A673 (cell line): ENCODE data around the gene CDHR2. TPM values are rescaled to one million over a fixed set of nuclear protein-coding genes. Genes with fewer than 3 reads are reported as not detected.
A peak's percentile ranks its signal among the peaks of the same experiment; 100 is the strongest.

Experiments used
- BruUV-seq: library from RNA; stranded (reverse); fragments of 400-500 nt; replicated peaks from 2 replicates; lab custom pipeline; 2021; lab: Mats Ljungman, UMichigan
- CTCF ChIA-PET: fragments of 300-600 bp; sonication (Branson Sonifier 250); formaldehyde crosslinking; loops from one replicate; lab custom pipeline; 2022; ENCODE audit warnings: antibody characterized with exemption; lab: Charles Lee
- POLR2A ChIA-PET: fragments of 300-600 bp; sonication (Branson Sonifier 250); formaldehyde crosslinking; loops from one replicate; lab custom pipeline; 2022; ENCODE audit warnings: antibody characterized with exemption; ENCODE audit not compliant: low non-redundant PET; lab: Charles Lee
- DNase-seq: peaks from one replicate; pipeline ENCODE4 v3.0.0-alpha.2; 2015; ENCODE audit warnings: low spot score
- H3K27ac ChIP-seq: fragments of 200-600 bp; sonication (generic); 2 replicates; pipeline ENCODE4 v1.5.1; 2016; ENCODE audit warnings: mixed run types, low read depth, mild to moderate bottlenecking, mixed read lengths, antibody characterized with exemption, low read length; ENCODE audit not compliant: poor library complexity, severe bottlenecking
- H3K27me3 ChIP-seq: fragments of 200-600 bp; sonication (generic); replicated peaks from 2 replicates; pipeline ENCODE4 v1.6.1; 2017; ENCODE audit warnings: mixed run types, low read depth, mild to moderate bottlenecking, mixed read lengths, antibody characterized with exemption, low read length; ENCODE audit not compliant: insufficient read depth, poor library complexity
- H3K36me3 ChIP-seq: fragments of 200-600 bp; sonication (generic); 2 replicates; pipeline ENCODE4 v1.6.1; 2016; ENCODE audit warnings: mixed run types, mild to moderate bottlenecking, mixed read lengths, antibody characterized with exemption, low read length; ENCODE audit not compliant: insufficient read depth, poor library complexity, severe bottlenecking
- H3K4me1 ChIP-seq: fragments of 200-600 bp; sonication (generic); 2 replicates; pipeline ENCODE4 v1.6.1; 2017; ENCODE audit warnings: mixed run types, mild to moderate bottlenecking, mixed read lengths, antibody characterized with exemption, low read length; ENCODE audit not compliant: insufficient read depth, poor library complexity, severe bottlenecking
- H3K4me3 ChIP-seq: fragments of 200-600 bp; sonication (generic); 2 replicates; pipeline ENCODE4 v1.5.1; 2016; ENCODE audit warnings: low read depth, mixed run types, mild to moderate bottlenecking, mixed read lengths, low read length; ENCODE audit not compliant: poor library complexity, severe bottlenecking
- H3K9me3 ChIP-seq: fragments of 200-600 bp; sonication (generic); 2 replicates; pipeline ENCODE4 v1.6.1; 2016; ENCODE audit warnings: mixed run types, low read depth, mild to moderate bottlenecking, mixed read lengths, antibody characterized with exemption, low read length; ENCODE audit not compliant: poor library complexity, severe bottlenecking
- CTCF ChIP-seq: fragments of 300-800, 200-600 bp; sonication (generic); conservative IDR thresholded peaks from 2 replicates; pipeline ENCODE4 v1.5.1; 2017; ENCODE audit warnings: low read depth, mild to moderate bottlenecking, antibody characterized with exemption, low read length, moderate library complexity, mixed read lengths
- EZH2 ChIP-seq: fragments of 200-600 bp; sonication (generic); IDR thresholded peaks from 2 replicates; pipeline ENCODE4 v1.6.1; 2017; ENCODE audit warnings: borderline replicate concordance, low read depth, mild to moderate bottlenecking, mixed read lengths, antibody characterized with exemption, low read length; ENCODE audit not compliant: poor library complexity, severe bottlenecking
- intact Hi-C: fragments of 100-400 bp; cut with micrococcal nuclease; formaldehyde crosslinking; loops from one replicate; pipeline ENCODE4 v1.10.0; 2022; ENCODE audit not compliant: unreplicated experiment
- total RNA-seq: library from RNA; stranded (reverse); gene quantifications from 2 replicates; pipeline ENCODE4 v1.2.3, GENCODE V29; 2021

Gene CDHR2
- total RNA-seq, 1 experiment from 2014 or later, result not detected

DNA sequence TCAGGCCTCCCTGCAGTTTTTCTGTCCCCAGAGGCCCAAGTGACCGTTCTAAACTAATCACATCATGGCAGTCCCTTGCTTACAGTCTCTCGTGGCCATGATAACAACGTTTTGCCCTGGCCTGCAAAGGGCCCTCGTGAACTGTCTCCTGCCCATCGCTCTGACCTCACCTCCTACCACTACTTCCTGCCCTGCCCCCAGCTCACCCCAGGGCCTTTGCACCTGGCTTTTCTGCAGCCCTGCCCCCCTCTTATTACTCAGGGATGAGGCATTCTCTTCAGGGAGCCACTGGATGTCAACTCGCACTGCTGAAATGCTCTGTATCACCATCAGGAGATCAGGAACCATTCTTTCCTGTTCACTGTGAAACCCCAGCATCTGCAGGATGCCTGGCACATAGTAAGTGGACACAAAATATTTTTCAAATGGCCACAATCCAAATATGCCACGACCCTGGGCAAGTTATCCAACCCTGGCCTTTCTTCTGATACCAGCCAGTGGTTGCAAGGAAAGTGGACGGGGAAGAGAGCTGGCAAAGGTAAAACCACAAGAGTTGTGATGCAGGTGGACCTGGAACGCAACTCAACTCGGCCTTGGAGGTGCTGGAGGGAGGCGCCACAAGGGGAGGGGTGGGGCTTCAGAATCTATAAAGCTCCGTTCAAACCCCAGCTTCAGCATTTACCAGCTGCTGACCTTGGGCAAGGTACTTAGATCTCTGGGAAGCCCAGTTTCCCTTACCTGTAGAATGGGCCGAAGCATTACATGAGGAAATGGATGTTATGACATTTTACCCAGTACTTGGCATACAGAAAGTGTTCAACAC, 79.5 kb downstream of the CDHR2 start:
- intact Hi-C loops, result no loop called here
- Histone ChIP-seq H3K36me3 (no peaks in the 10 kb centered on the region), H3K9me3 (no peaks in the 10 kb centered on the region), H3K4me3 (no peak overlapping the region), H3K27me3 (peaks cover 20% of the 10 kb centered on the region), H3K4me1 (peaks cover 21% of the 10 kb centered on the region), H3K27ac (no peak overlapping the region)
- no TSS peak for BruUV-seq
- TF ChIP-seq EZH2, result no peak
- TF ChIP-seq CTCF, result no peak
- POLR2A ChIA-PET, result no interaction called here
- CTCF ChIA-PET, result no interaction called here
- no peak for DNase-seq

GRCh38 chr5:176629317-176629852, 80.2 kb downstream of the CDHR2 start:
- no TSS peak for BruUV-seq
- POLR2A ChIA-PET, result no interaction called here
- intact Hi-C loops, result no loop called here
- H3K4me1 ChIP-seq, result peaks cover 25% of the 10 kb centered on the region
- DNase-seq, result no peak
- TF ChIP-seq EZH2 (no peak), CTCF (no peak)
- H3K4me3 ChIP-seq, result peak overlapping the region; percentile 43
- H3K27ac ChIP-seq, result no peak overlapping the region
- H3K9me3 ChIP-seq, result no peaks in the 10 kb centered on the region
- no peaks in the 10 kb centered on the region for H3K36me3 ChIP-seq
- peaks cover 20% of the 10 kb centered on the region for H3K27me3 ChIP-seq
- CTCF ChIA-PET, result no interaction called here

DNA sequence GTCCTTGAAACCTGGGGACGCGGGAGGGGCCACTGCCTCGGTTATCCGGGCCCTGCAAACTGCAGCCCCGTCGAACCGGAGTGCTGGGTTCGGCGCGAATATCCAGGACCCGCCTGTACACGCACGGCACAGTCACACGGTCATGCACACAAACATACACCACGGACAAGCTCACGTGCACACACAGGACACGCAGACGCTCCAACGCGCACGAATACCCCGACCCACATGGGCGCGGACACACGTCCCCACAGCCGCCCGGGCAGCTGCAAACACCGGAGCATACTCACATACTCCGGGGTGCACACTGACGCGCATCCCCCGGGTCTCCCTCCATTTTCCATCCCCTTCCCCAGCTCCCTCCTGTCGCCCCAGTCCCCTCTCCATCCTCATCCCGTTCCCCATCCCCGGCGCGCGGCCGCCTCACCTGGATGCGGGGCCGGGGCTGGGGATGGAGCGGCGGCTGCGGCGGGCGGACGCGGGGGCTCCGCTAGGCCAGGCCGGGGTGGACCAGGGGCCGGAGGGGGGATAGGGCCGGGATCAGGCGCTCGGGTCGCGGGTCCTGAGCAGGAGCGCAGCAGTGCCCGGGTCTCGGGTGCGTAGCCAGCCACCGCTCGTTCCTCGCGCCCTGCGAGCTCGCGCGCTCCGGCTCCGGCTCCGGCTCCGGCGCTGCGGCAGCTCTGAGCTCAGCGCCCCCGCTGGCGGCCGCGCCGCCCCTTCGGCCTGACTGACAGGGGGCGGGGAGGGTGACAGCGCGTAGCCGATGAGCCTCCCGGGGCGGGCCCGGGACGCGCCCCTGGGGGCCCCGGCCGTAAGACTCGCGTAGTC, 80.9 kb downstream of the CDHR2 start, which contains the start of the genes EIF4E1B and SNCB:
TSS of gene EIF4E1B (plus strand) at position 823 of the 828 bp plus-strand sequence. CDS start 12,113 bp downstream, outside the sequence.
TSS of gene SNCB (minus strand) at position 682 of the 828 bp plus-strand sequence. CDS start 880 bp downstream, outside the sequence.
- TF ChIP-seq CTCF (no peak), EZH2 (no peak)
- H3K9me3 ChIP-seq, result no peaks in the 10 kb centered on the region
- peaks cover 25% of the 10 kb centered on the region for H3K4me1 ChIP-seq
- H3K4me3 ChIP-seq, result peak within 1 kb of the TSS; percentile 43
- H3K36me3 ChIP-seq, result no peaks in the 10 kb centered on the region
- no peak within 1 kb of the TSS for H3K27ac ChIP-seq
- POLR2A ChIA-PET, result no interaction called here
- BruUV-seq, result no TSS peak
- DNase-seq, result peak; percentile 58
- peaks cover 20% of the 10 kb centered on the region for H3K27me3 ChIP-seq
- CTCF ChIA-PET, result no interaction called here
- intact Hi-C loops, result no loop called here
